HepG2 (cell line): Measurements from ENCODE around the gene SLC10A1. TPM values are rescaled to one million over a fixed set of nuclear protein-coding genes. Genes with fewer than 3 reads are reported as not detected.

Experiments
- ATAC-seq: fragments of 200-7000 bp; cut with Tn5 transposase; 3 replicates; pipeline ENCODE4 v1.9.1; 2020; ENCODE audit warnings: mild to moderate bottlenecking, moderate library complexity
- BruUV-seq: library from RNA; stranded (reverse); fragments of 400-500 nt; replicated peaks from 2 replicates; lab custom pipeline; 2021; lab: Mats Ljungman, UMichigan
- CTCF ChIA-PET: fragments of 300-600 bp; formaldehyde crosslinking; extraction: SDS; loops from one replicate; lab custom pipeline; 2021; ENCODE audit warnings: low total read pairs, inconsistent platforms, low intra/inter-chr PET ratio; lab: Yijun Ruan, JAX
- POLR2A ChIA-PET: fragments of 350-600 bp; sonication (Branson Sonifier 250); formaldehyde crosslinking; loops from one replicate; lab custom pipeline; 2020; ENCODE audit warnings: antibody characterized with exemption, inconsistent platforms; lab: Yijun Ruan, JAX
- DNase-seq: peaks from one replicate; pipeline ENCODE4 v3.0.0-alpha.2; 2015; ENCODE audit warnings: low spot score
- FAIRE-seq: peaks from 3 replicates; lab custom pipeline; 2011; peaks lifted over from hg19 to GRCh38; lab: Jason Lieb, UNC
- H2AFZ ChIP-seq: one replicate; pipeline ENCODE4 v1.6.1; 2011; ENCODE audit warnings: low read length, inconsistent platforms
- H3K27ac ChIP-seq: fragments of 300-600 bp; 3 replicates; pipeline ENCODE4 v1.8.0; 2011; ENCODE audit warnings: mixed run types, mild to moderate bottlenecking, mixed read lengths, low read length, inconsistent platforms; ENCODE audit not compliant: insufficient read depth; ENCODE audit errors: extremely low read length
- H3K27me3 ChIP-seq, 2 experiments: fragments of 200-600 bp in 1 of 2; 2 replicates in 1 of 2; 3 replicates in 1 of 2; pipeline versions ENCODE4 v1.6.0 to v1.8.0; 2011; ENCODE audit warnings: low read length in 2 of 2, mild to moderate bottlenecking in 2 of 2, moderate library complexity in 2 of 2, inconsistent platforms in 1 of 2; ENCODE audit not compliant: insufficient read depth in 2 of 2, control insufficient read depth in 1 of 2
- H3K36me3 ChIP-seq, 2 experiments: fragments of 200-600 bp in 1 of 2; replicated peaks in 1 of 2; 2 replicates in 1 of 2; 3 replicates in 1 of 2; pipeline versions ENCODE4 v1.5.1 to v1.8.0; 2011; ENCODE audit warnings: low read length in 2 of 2, inconsistent platforms in 1 of 2; ENCODE audit not compliant: insufficient read depth in 2 of 2, control insufficient read depth in 1 of 2
- H3K4me1 ChIP-seq: 2 replicates; pipeline ENCODE4 v1.5.1; 2012; ENCODE audit warnings: low read length, inconsistent platforms; ENCODE audit not compliant: insufficient read depth
- H3K4me2 ChIP-seq: 2 replicates; pipeline ENCODE4 v1.6.0; 2011; ENCODE audit warnings: low read depth, low read length, inconsistent platforms
- H3K4me3 ChIP-seq, 3 experiments: fragments of 200-600 bp in 1 of 3; sonication (generic), shearing (Covaris generic) in 1 of 3; replicated peaks in 1 of 3; 2 replicates each; pipeline ENCODE4 v1.5.1; 2011 to 2016; ENCODE audit warnings: low read length in 3 of 3, inconsistent platforms in 2 of 3, low read depth in 2 of 3, mild to moderate bottlenecking in 2 of 3, control low read depth in 1 of 3, mixed read lengths in 1 of 3; ENCODE audit not compliant: insufficient read depth in 1 of 3
- H3K79me2 ChIP-seq: one replicate; pipeline ENCODE4 v1.6.1; 2011; ENCODE audit warnings: low read length, inconsistent platforms; ENCODE audit not compliant: insufficient read depth
- H3K9ac ChIP-seq: 2 replicates; pipeline ENCODE4 v1.6.0; 2011; ENCODE audit warnings: mild to moderate bottlenecking, low read depth, low read length, inconsistent platforms; ENCODE audit not compliant: insufficient read depth
- H3K9me3 ChIP-seq: 2 replicates; pipeline ENCODE4 v1.5.1; 2012; ENCODE audit warnings: mild to moderate bottlenecking, low read length
- H4K20me1 ChIP-seq: 2 replicates; pipeline ENCODE4 v1.6.0; 2011; ENCODE audit warnings: inconsistent platforms, mild to moderate bottlenecking, low read length, moderate library complexity; ENCODE audit not compliant: insufficient read depth
- AKAP8 ChIP-seq: sonication (generic); formaldehyde crosslinking; IDR thresholded peaks from 2 replicates; pipeline ENCODE4 v1.5.1; 2020; ENCODE audit warnings: mild to moderate bottlenecking, missing genetic modification reagents
- ERF ChIP-seq: IDR thresholded peaks from 2 replicates; pipeline ENCODE4 v1.6.1; 2018; ENCODE audit warnings: missing biosample characterization, missing genetic modification reagents
- KLF11 ChIP-seq: IDR thresholded peaks from 2 replicates; pipeline ENCODE4 v1.6.1; 2016; ENCODE audit warnings: missing compliant biosample characterization
- NCOA1 ChIP-seq: sonication (generic); formaldehyde crosslinking; IDR thresholded peaks from 2 replicates; pipeline ENCODE4 v1.9.0; 2021; ENCODE audit warnings: missing genetic modification reagents
- NRL ChIP-seq: sonication (generic); formaldehyde crosslinking; IDR thresholded peaks from 2 replicates; pipeline ENCODE4 v1.5.0; 2020; ENCODE audit warnings: missing genetic modification reagents, mild to moderate bottlenecking, moderate library complexity, borderline replicate concordance
- POLR2G ChIP-seq: fragments of 200-400 bp; formaldehyde crosslinking; IDR thresholded peaks from 2 replicates; pipeline ENCODE4 v1.6.1; 2018; ENCODE audit warnings: mild to moderate bottlenecking, low read depth, low read length, moderate library complexity
- SALL1 ChIP-seq: sonication (generic); formaldehyde crosslinking; IDR thresholded peaks from 2 replicates; pipeline ENCODE4 v1.8.0; 2022; ENCODE audit warnings: mild to moderate bottlenecking, missing genetic modification reagents
- WIZ ChIP-seq: sonication (generic); formaldehyde crosslinking; IDR thresholded peaks from 2 replicates; pipeline ENCODE4 v1.5.1; 2020; ENCODE audit warnings: mild to moderate bottlenecking, missing genetic modification reagents
- ZFP37 ChIP-seq: sonication (generic); formaldehyde crosslinking; IDR thresholded peaks from 2 replicates; pipeline ENCODE4 v1.4.0; 2020; ENCODE audit warnings: missing genetic modification reagents, borderline replicate concordance
- ZNF329 ChIP-seq: sonication (generic); formaldehyde crosslinking; IDR thresholded peaks from 2 replicates; pipeline ENCODE4 v1.9.0; 2021; ENCODE audit warnings: low read depth, mild to moderate bottlenecking, missing genetic modification reagents
- ZNF383 ChIP-seq: sonication (generic); formaldehyde crosslinking; IDR thresholded peaks from 2 replicates; pipeline ENCODE4 v1.4.0; 2020; ENCODE audit warnings: missing genetic modification reagents, mild to moderate bottlenecking, borderline replicate concordance
- ZNF83 ChIP-seq: sonication (generic); formaldehyde crosslinking; IDR thresholded peaks from 2 replicates; pipeline ENCODE4 v1.4.0; 2020; ENCODE audit warnings: missing genetic modification reagents, mild to moderate bottlenecking, borderline replicate concordance
- ZNF850 ChIP-seq: sonication (generic); formaldehyde crosslinking; conservative IDR thresholded peaks from 2 replicates; pipeline ENCODE4 v1.9.0; 2021; ENCODE audit warnings: mild to moderate bottlenecking, missing genetic modification reagents
- WGBS: methylation state at CpG from one replicate; pipeline ENCODE4 v1.1.6; 2017; ENCODE audit warnings: low lambda C conversion rate; 5-methylcytosine and 5-hydroxymethylcytosine counted together
- in situ Hi-C: cut with HindIII; loops from 2 replicates; pipeline ENCODE4 v1.10.0; 2017; ENCODE audit warnings: low pct_unique_long_range_greater_than_20kb; ENCODE audit not compliant: extremely low pct_ligation_motif_present
- intact Hi-C: fragments of 100-400 bp; cut with micrococcal nuclease; formaldehyde crosslinking; loops from one replicate; pipeline ENCODE4 v1.10.0; 2022; ENCODE audit not compliant: unreplicated experiment
- polyA plus RNA-seq, 8 experiments: library from polyadenylated mRNA; depleted of rRNA in 3 of 8; stranded (reverse) in 7 of 8; unstranded in 1 of 8; fragments of >200 nt; fragmentation: Illumina TruSeq in 4 of 8; extraction: Trizol in 4 of 8; gene quantifications; 2 replicates each; pipeline versions ENCODE4 v1.2.1 to v1.2.3, GENCODE V29; 2011 to 2016; ENCODE audit warnings: low read depth in 4 of 8, missing spikeins in 1 of 8, mixed read lengths in 1 of 8; ENCODE audit not compliant: insufficient read depth in 1 of 8
- total RNA-seq, 5 experiments: library from RNA; depleted of rRNA; stranded (reverse); fragments of >200 nt; fragmentation: Illumina TruSeq; extraction: Trizol; gene quantifications; 2 replicates each; pipeline ENCODE4 v1.2.3, GENCODE V29; 2016; ENCODE audit warnings: low read depth in 1 of 5
- TF ChIP-seq, protein P1 (sequence below): sonication (generic); formaldehyde crosslinking; IDR thresholded peaks from 2 replicates; pipeline ENCODE4 v1.5.0; 2020; ENCODE audit warnings: missing genetic modification reagents, mild to moderate bottlenecking, borderline replicate concordance
- TF ChIP-seq, protein P2 (sequence below): sonication (generic); formaldehyde crosslinking; IDR thresholded peaks from 2 replicates; pipeline ENCODE4 v1.4.0; 2020; ENCODE audit warnings: mild to moderate bottlenecking, missing genetic modification reagents
- TF ChIP-seq, protein P3 (sequence below): IDR thresholded peaks from 2 replicates; pipeline ENCODE4 v1.6.1; 2012; ENCODE audit warnings: inconsistent platforms

Gene SLC10A1
- total and polyA plus RNA-seq, 2 of the 13 experiments (the other 11 are each of a cell fraction or from before 2014, with no cell fraction given) = 0.17 TPM; not detected in 1

DNA sequence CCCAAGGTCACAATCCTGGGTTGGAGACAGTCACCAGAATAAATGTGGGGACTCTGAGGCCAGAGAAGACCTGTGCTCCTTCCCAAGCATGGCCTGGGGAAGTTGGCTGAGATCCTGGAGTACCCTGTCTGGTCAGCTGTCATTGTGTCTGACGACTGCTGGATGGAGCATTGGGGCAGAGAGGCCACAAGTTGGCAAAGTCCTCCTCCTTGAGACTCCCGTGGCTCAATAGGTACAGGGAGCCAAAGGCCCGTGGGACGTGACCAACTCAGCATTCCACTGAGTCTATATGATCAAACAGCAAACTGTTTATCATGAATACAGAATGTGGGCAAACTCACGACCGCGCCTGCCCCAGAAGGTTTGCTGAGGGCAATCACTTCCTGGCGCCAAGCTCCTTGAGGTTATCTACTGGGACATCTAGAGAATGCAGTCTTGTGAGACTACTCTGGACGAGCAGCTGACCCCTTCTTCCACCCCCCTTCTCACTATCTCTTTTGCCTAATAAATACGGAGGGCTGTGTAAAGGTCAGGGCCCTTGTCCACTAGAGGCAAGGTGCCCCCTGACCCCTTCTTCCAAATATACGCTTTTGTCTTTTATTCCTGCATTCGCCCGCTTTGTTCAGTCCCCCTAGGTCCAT, 14.3 kb upstream of the SLC10A1 start:
- 15% methylated on average over 6 of the region's 13 CpGs for WGBS
- Histone ChIP-seq H3K4me1 (peaks cover 70% of the 10 kb centered on the region), H3K4me2 (peak overlapping the region; percentile 72), H3K27me3 (no peaks in the 10 kb centered on the region), H3K4me3 (peak overlapping the region; percentile 11 to 51 (median 34); a peak in 4 of 6 replicates), H2AFZ (peak overlapping the region; percentile 29), H3K9me3 (no peaks in the 10 kb centered on the region), H4K20me1 (no peaks in the 10 kb centered on the region), H3K27ac (peak overlapping the region; percentile 90), H3K9ac (no peak overlapping the region; the same call in 1 of the 2 replicates), H3K79me2 (no peaks in the 10 kb centered on the region), H3K36me3 (no peaks in the 10 kb centered on the region)
- POLR2A ChIA-PET = interaction anchor here (0.6 to 4.2 kb wide), 5 partner anchors 18 to 237 kb away, joined by 3 to 31 read pairs (median 4); partner anchors contain the start of gene SRSF5
- intact Hi-C loops (loop anchor here (10.0 kb wide), 1 partner anchor 73 kb away; no protein-coding TSS in a partner anchor), in situ Hi-C loops (loop anchor here (10.0 kb wide), 1 partner anchor 503 kb away; no protein-coding TSS in a partner anchor)
- FAIRE-seq = no peak
- no TSS peak for BruUV-seq
- DNase-seq = no peak
- ATAC-seq = no peak; the same call in 2 of the 3 replicates
- CTCF ChIA-PET = no interaction called here
- TF ChIP-seq, protein P1, sequence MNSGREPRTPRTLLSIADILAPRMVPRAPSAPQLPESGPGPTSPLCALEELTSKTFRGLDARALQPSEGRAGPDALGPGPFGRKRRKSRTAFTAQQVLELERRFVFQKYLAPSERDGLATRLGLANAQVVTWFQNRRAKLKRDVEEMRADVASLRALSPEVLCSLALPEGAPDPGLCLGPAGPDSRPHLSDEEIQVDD (CRISPR knock-in tag) = no peak
- TF ChIP-seq ZNF383 (CRISPR knock-in tag) (no peak), KLF11 (CRISPR knock-in tag) (no peak), ERF (no peak), NCOA1 (CRISPR knock-in tag) (no peak), ZNF329 (CRISPR knock-in tag) (no peak), NRL (CRISPR knock-in tag) (no peak), WIZ (no peak), SALL1 (CRISPR knock-in tag) (peak; percentile 57), ZNF850 (CRISPR knock-in tag) (no peak), ZNF83 (CRISPR knock-in tag) (no peak), POLR2G (no peak), AKAP8 (no peak), ZFP37 (no peak)
- TF ChIP-seq, protein P2, sequence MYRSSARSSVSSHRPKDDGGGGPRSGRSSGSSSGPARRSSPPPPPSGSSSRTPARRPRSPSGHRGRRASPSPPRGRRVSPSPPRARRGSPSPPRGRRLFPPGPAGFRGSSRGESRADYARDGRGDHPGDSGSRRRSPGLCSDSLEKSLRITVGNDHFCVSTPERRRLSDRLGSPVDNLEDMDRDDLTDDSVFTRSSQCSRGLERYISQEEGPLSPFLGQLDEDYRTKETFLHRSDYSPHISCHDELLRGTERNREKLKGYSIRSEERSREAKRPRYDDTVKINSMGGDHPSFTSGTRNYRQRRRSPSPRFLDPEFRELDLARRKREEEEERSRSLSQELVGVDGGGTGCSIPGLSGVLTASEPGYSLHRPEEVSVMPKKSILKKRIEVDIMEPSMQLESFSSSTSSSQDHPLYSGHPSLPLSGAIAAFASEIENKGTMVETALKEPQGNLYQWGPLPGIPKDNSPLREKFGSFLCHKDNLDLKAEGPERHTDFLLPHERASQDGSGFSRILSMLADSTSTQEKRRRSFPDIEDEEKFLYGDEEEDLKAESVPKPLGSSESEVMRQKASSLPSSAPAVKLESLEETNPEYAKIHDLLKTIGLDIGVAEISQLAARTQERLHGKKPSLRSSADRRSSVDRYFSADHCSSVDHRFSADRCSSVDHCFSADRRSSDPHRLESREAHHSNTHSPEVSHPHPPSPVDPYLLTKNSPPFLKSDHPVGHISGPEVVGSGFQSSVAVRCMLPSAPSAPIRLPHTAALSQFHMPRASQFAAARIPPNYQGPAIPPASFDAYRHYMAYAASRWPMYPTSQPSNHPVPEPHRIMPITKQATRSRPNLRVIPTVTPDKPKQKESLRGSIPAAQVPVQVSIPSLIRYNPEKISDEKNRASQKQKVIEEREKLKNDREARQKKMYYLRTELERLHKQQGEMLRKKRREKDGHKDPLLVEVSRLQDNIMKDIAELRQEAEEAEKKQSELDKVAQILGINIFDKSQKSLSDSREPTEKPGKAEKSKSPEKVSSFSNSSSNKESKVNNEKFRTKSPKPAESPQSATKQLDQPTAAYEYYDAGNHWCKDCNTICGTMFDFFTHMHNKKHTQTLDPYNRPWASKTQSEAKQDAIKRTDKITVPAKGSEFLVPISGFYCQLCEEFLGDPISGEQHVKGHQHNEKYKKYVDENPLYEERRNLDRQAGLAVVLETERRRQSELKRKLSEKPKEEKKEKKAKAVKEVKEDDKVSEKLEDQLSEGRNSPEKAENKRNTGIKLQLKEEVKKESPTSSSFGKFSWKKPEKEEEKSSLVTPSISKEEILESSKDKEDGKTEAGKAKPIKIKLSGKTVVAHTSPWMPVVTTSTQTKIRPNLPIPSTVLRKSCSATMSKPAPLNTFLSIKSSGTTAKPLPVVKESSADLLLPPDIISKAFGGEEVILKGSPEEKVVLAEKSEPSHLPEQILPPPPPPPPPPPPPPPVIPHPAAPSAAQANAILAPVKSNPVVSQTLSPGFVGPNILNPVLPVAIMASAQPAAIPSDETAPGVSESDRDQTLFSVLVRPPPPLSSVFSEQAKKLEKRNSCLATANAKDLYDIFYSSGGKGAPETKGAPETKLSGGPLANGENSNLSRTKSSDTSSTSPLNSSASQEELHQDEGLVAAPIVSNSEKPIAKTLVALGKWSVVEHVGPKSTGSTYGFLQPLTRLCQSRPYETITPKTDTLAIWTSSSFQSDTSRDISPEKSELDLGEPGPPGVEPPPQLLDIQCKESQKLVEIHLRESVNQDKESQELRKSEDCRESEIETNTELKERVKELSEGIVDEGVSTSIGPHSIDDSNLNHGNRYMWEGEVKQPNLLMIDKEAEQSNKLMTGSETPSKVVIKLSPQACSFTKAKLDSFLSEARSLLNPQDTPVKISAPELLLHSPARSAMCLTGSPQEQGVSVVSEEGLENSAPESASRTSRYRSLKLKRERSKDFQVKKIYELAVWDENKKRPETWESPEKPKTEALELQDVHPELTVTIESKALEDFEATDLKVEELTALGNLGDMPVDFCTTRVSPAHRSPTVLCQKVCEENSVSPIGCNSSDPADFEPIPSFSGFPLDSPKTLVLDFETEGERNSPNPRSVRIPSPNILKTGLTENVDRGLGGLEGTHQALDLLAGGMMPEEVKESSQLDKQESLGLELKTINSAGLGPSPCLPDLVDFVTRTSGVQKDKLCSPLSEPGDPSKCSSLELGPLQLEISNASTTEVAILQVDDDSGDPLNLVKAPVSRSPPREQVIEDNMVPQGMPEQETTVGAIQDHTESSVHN (CRISPR knock-in tag) = no peak
- TF ChIP-seq, protein P3, sequence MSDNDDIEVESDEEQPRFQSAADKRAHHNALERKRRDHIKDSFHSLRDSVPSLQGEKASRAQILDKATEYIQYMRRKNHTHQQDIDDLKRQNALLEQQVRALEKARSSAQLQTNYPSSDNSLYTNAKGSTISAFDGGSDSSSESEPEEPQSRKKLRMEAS = no peak
